Epithelial cell of esophagus (primary cell): ENCODE data around the gene EIF4G3.
"Not testable (repeated sequence)": the region's sequence is repeated elsewhere in the genome, so short reads cannot be mapped to it uniquely, and the experiment has no call there.

Source experiments
- DNase-seq: peaks from one replicate; pipeline ENCODE4 v3.0.0; 2010; ENCODE audit warnings: low read depth
- H3K4me3 ChIP-seq: 2 replicates; pipeline ENCODE4 v1.5.1; 2011; ENCODE audit warnings: mild to moderate bottlenecking, low read length, control low read depth
- CTCF ChIP-seq: IDR thresholded peaks from 2 replicates; pipeline ENCODE4 v1.5.1; 2011; ENCODE audit warnings: low read depth, mild to moderate bottlenecking, low read length, control low read depth, inconsistent platforms; ENCODE audit not compliant: insufficient read depth; ENCODE audit errors: missing control alignments

EIF4G3 gene

DNA sequence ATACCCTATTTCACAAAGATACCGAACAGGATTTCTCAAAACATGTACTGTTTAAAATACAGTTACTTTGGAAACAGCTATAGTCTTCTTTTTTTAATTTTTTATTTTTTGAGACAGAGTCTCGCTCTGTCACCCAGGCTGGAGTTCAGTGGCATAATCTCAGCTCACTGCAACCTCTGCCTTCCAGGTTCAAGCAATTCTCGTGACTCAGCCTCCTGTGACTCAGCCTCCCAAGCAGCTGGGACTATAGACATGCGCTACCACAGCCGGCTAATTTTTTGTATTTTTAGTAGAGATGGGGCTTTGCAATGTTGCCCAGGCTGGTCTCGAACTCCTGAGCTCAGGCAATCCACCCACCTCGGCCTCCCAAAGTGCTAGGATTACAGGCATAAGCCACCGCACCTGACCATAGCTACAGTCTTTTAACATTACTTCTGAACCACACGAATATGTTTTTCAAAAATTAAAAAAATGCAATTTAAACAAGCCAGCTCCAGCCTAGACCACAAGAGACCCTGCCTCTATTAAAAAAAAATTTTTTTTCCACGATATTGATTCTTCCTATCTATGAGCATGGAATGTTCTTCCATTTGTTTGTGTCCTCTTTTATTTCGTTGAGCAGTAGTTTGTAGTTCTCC, 85.5 kb downstream of the EIF4G3 start:
- DNase-seq, result peak; percentile 89

DNA sequence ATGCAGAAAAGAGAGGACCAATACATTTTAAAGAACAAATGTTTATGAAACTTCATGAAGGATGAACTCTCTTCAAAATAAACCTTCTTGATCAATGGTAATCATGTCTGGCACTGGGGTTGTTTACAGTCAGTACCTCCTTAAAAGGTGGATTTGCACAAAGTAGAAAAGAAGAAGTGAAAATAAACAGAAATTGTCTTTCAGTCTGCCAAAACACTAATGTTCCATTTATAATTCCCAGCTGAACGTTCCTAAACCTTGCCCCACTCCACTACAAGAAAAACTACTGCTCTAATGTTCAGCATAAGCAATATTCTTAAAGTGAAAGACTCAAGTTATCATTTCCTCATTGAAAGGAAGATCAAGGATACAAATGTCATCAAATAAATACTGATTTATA, 86.2 kb downstream of the EIF4G3 start:
- no peak overlapping the region for H3K4me3 ChIP-seq
- no peak for DNase-seq
- TF ChIP-seq CTCF, result no peak

More for the DNA sequence above, 85.5 kb downstream of the EIF4G3 start:
- not testable (repeated sequence) for H3K4me3 ChIP-seq

DNA sequence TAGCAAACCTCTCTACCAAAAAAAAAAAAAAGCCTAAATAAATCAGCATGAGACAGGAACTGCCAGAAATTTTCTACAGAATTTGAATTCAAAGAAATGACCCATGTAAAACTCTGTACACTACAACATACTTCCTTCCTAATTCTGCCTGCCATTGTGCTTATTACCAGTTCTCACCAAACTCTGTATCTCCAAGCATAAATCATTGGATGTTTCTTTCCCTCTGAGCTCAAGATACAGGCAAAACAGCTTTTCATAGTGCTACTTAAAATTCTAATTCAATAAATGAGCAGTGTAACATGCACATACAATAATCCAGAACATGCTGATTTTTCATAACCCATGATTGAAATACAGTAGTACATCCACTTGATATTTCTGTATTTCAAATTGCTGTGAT, 87.0 kb downstream of the EIF4G3 start:
- DNase-seq, result no peak
- no peak for TF ChIP-seq CTCF
- H3K4me3 ChIP-seq, result no peak overlapping the region

- no peak for TF ChIP-seq CTCF
- H3K4me3 ChIP-seq, result no peak overlapping the region
Observed at GRCh38 chr1:21089299-21089698, 87.4 kb downstream of the EIF4G3 start.

DNA sequence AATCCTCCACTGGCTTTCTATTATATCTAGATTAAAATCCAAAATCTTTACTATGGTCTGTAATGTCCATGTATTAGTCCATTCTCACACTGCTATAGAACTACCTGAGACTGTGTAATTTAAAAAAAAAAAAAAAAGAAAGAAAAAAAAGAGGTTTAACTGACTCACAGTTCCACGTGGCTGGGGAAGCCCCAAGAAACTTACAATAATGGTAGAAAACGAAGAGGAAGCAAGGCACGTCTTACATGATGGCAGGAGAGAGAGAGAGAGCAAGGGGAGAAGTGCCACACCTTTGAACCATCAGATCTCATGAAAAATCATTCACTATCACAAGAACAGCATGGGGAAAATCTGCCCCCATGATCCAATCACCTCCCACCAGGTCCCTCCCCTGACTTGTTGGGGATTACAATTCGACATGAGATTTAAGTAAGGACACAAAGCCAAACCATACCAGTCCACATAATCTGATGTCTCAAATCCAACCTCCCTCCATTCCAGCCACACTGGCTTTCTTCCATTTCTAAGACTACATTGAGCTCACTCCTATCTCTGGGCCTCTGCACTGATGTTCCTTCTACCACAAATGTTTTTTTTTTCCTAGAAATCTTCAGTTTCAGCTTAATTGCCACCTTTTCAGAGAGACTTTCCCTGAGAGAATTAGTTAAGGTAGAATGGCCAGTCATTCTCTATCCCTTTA, 92.4 kb downstream of the EIF4G3 start:
- TF ChIP-seq CTCF, result no peak
- H3K4me3 ChIP-seq, result no peak overlapping the region
- no peak for DNase-seq

More at GRCh38 chr1:21089299-21089698, 87.4 kb downstream of the EIF4G3 start:
- DNase-seq, result no peak

GRCh38 chr1:21082073-21082472, 94.6 kb downstream of the EIF4G3 start:
- TF ChIP-seq CTCF, result no peak
- H3K4me3 ChIP-seq, result no peak overlapping the region
- no peak for DNase-seq

- no peak overlapping the region for H3K4me3 ChIP-seq
- TF ChIP-seq CTCF, result no peak
- DNase-seq, result peak; percentile 69
Observed at GRCh38 chr1:21077085-21077484, 99.6 kb downstream of the EIF4G3 start.
